ENCODE measurements around the gene LDLRAD3.

- TF ChIP-seq, protein P1, sequence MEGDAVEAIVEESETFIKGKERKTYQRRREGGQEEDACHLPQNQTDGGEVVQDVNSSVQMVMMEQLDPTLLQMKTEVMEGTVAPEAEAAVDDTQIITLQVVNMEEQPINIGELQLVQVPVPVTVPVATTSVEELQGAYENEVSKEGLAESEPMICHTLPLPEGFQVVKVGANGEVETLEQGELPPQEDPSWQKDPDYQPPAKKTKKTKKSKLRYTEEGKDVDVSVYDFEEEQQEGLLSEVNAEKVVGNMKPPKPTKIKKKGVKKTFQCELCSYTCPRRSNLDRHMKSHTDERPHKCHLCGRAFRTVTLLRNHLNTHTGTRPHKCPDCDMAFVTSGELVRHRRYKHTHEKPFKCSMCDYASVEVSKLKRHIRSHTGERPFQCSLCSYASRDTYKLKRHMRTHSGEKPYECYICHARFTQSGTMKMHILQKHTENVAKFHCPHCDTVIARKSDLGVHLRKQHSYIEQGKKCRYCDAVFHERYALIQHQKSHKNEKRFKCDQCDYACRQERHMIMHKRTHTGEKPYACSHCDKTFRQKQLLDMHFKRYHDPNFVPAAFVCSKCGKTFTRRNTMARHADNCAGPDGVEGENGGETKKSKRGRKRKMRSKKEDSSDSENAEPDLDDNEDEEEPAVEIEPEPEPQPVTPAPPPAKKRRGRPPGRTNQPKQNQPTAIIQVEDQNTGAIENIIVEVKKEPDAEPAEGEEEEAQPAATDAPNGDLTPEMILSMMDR (conservative IDR thresholded peaks at IDR 0.05; ENCODE audit: low read length): no peak
- no peak for TF ChIP-seq EZH2phosphoT487 (IDR thresholded peaks at IDR 0.05; ENCODE audit: borderline replicate concordance, low read depth, low read length)
Measured at GRCh38 chr11:36053862-36054261, 110.0 kb downstream of the LDLRAD3 start.
